T-helper 2 cell treated with Interferon-gamma antibody and Interleukin-4, amounts not matched to agents 5 μg/mL and 100 μg/mL, for 36 hours (primary cell): ENCODE data around the gene TIMP2.
"Not testable (repeated sequence)": the region's sequence is repeated elsewhere in the genome, so short reads cannot be mapped to it uniquely, and the experiment has no call there.

Experiments used
- DNase-seq: peaks from one replicate; pipeline ENCODE4 v3.0.0; 2021; ENCODE audit warnings: low spot score
- H3K27ac Mint-ChIP-seq: one replicate; pipeline ENCODE4 v1.8.0; 2021; ENCODE audit warnings: mild to moderate bottlenecking, mixed read lengths
- H3K27me3 Mint-ChIP-seq: one replicate; pipeline ENCODE4 v1.8.0; 2021; ENCODE audit warnings: low read depth, mixed read lengths
- H3K36me3 Mint-ChIP-seq: one replicate; pipeline ENCODE4 v1.8.0; 2021; ENCODE audit warnings: low read depth, mixed read lengths
- H3K4me1 Mint-ChIP-seq: one replicate; pipeline ENCODE4 v1.8.0; 2021; ENCODE audit warnings: low read depth, mixed read lengths
- H3K4me3 Mint-ChIP-seq: one replicate; pipeline ENCODE4 v1.8.0; 2022; ENCODE audit warnings: mild to moderate bottlenecking, moderate library complexity, mixed read lengths
- H3K9me3 Mint-ChIP-seq: one replicate; pipeline ENCODE4 v1.8.0; 2021; ENCODE audit warnings: mixed read lengths

The TIMP2 gene

GRCh38 chr17:78915872-78916632 is 9.1 kb downstream of the TIMP2 start:
- Mint-ChIP-seq H3K4me3 (no peak overlapping the region), H3K9me3 (no peaks in the 10 kb centered on the region), H3K36me3 (no peaks in the 10 kb centered on the region), H3K27me3 (no peaks in the 10 kb centered on the region), H3K4me1 (no peaks in the 10 kb centered on the region), H3K27ac (no peak overlapping the region)
- no peak for DNase-seq

DNA sequence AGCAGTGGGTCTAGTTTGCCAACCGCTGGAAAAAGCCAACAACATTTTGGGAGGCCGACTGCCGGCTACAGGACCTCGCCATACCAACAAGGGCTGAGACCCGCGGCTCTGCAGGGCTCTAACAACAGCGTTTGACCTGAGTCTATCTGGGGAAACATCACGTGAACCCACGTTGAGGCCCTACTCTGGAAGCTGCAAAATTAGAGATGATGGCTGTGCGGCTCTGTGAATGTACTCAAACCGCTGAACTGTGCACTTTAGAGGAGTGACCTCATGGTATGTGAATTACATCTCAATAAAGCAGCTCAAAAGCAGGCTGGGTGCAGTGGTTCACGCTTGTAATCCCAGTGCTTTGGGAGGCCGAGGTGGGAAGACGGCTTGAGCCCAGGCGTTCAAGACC is 12.1 kb downstream of the TIMP2 start:
- no peak overlapping the region for H3K4me3 Mint-ChIP-seq
- H3K27me3 Mint-ChIP-seq, result peaks cover 5% of the 10 kb centered on the region
- DNase-seq, result no peak
- no peaks in the 10 kb centered on the region for H3K4me1 Mint-ChIP-seq
- H3K36me3 Mint-ChIP-seq, result no peaks in the 10 kb centered on the region
- H3K27ac Mint-ChIP-seq, result no peak overlapping the region
- no peaks in the 10 kb centered on the region for H3K9me3 Mint-ChIP-seq

GRCh38 chr17:78912082-78912481 is 13.1 kb downstream of the TIMP2 start:
- peaks cover 5% of the 10 kb centered on the region for H3K27me3 Mint-ChIP-seq
- H3K27ac Mint-ChIP-seq, result no peak overlapping the region

GRCh38 chr17:78911543-78911942 is 13.6 kb downstream of the TIMP2 start:
- not testable (repeated sequence) for H3K4me3 Mint-ChIP-seq, H3K4me1 Mint-ChIP-seq, H3K27me3 Mint-ChIP-seq, H3K36me3 Mint-ChIP-seq, DNase-seq, H3K27ac Mint-ChIP-seq, H3K9me3 Mint-ChIP-seq

More at GRCh38 chr17:78912082-78912481, 13.1 kb downstream of the TIMP2 start:
- Mint-ChIP-seq H3K4me1 (no peaks in the 10 kb centered on the region), H3K36me3 (no peaks in the 10 kb centered on the region), H3K4me3 (no peak overlapping the region), H3K9me3 (no peaks in the 10 kb centered on the region)
- no peak for DNase-seq

- DNase-seq, result no peak
- Mint-ChIP-seq H3K4me3 (no peak overlapping the region), H3K4me1 (no peaks in the 10 kb centered on the region), H3K27ac (no peak overlapping the region), H3K27me3 (peaks cover 5% of the 10 kb centered on the region), H3K9me3 (no peaks in the 10 kb centered on the region), H3K36me3 (no peaks in the 10 kb centered on the region)
These were observed 14.5 kb downstream of the TIMP2 start for GRCh38 chr17:78910497-78911284.

- Mint-ChIP-seq H3K4me1 (peaks cover 4% of the 10 kb centered on the region), H3K27ac (no peak overlapping the region), H3K4me3 (no peak overlapping the region), H3K9me3 (no peaks in the 10 kb centered on the region), H3K36me3 (no peaks in the 10 kb centered on the region), H3K27me3 (peaks cover 5% of the 10 kb centered on the region)
- DNase-seq, result no peak
These were observed 16.8 kb downstream of the TIMP2 start for GRCh38 chr17:78908426-78908825.

- Mint-ChIP-seq H3K27ac (no peak overlapping the region), H3K27me3 (peaks cover 5% of the 10 kb centered on the region), H3K4me1 (peaks cover 9% of the 10 kb centered on the region), H3K9me3 (no peaks in the 10 kb centered on the region), H3K36me3 (no peaks in the 10 kb centered on the region), H3K4me3 (no peak overlapping the region)
- no peak for DNase-seq
These were observed 19.6 kb downstream of the TIMP2 start for GRCh38 chr17:78905541-78905940.

GRCh38 chr17:78905116-78905515 is 20.1 kb downstream of the TIMP2 start:
- Mint-ChIP-seq H3K4me3 (no peak overlapping the region), H3K27me3 (peaks cover 5% of the 10 kb centered on the region), H3K27ac (no peak overlapping the region), H3K36me3 (no peaks in the 10 kb centered on the region), H3K4me1 (peaks cover 9% of the 10 kb centered on the region), H3K9me3 (no peaks in the 10 kb centered on the region)
- DNase-seq, result no peak

- no peak for DNase-seq
- Mint-ChIP-seq H3K9me3 (no peaks in the 10 kb centered on the region), H3K36me3 (no peaks in the 10 kb centered on the region), H3K27me3 (peaks cover 5% of the 10 kb centered on the region), H3K4me3 (no peak overlapping the region), H3K4me1 (peaks cover 9% of the 10 kb centered on the region), H3K27ac (no peak overlapping the region)
These were observed 20.8 kb downstream of the TIMP2 start for GRCh38 chr17:78904371-78904770.

DNA sequence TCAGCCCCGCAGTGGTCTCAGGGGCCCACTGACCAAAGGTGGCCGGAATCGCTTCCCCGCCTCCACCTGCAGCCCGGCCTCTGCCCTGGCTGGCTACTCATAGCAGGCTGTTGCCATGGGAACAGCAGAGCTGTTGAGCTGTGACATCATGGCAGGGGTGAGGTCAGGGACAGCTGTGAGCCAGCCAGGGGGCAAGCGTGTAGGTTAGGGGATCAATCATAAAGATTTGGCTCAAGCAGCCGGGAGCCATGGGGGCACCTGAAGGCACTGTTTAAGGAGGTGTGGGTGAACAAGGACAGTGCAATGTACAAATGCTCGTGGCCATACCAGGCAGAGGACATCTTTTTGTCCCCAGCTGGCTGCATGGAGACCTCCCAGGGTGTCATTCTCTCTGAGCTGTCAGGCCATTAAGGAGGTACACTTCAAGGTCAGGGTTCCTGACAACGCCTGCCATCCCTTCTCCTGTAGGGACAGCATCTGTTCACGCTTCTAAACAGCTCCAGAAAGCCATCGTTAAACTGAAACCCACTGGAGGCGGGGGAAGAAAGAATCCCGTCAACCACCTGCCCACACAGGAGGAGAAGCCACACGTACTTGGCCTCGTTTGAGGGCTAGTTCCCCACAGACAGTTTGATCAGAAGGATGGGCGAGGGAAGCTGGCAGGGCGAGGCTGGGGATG is 21.9 kb downstream of the TIMP2 start, which contains the start of gene CEP295NL:
CEP295NL (minus strand) TSS at position 101 of the 679 bp plus-strand sequence. CDS start 1,373 bp downstream, outside the sequence.
- Mint-ChIP-seq H3K4me1 (peaks cover 9% of the 10 kb centered on the region), H3K36me3 (no peaks in the 10 kb centered on the region), H3K9me3 (no peaks in the 10 kb centered on the region), H3K27ac (no peak within 1 kb of the TSS), H3K27me3 (no peaks in the 10 kb centered on the region), H3K4me3 (no peak within 1 kb of the TSS)
- DNase-seq, result peak; percentile 41

DNA sequence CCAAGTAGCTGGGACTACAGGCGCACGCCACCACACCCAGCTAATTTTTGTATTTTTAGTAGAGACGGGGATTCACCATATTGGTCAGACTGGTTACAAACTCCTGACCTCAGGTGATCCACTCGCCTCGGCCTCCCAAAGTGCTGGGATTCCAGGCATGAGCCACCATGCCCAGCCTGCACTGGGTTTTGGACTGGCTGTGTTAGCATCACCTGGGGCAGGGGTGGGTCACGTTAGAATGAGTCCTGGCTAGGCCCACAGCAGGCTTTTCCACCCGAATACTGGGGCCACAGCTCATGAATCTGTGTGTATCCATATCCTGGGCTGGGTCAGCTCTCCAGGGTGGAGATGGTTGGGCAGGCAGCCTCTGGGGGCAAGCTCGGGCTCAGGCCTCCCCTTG is 23.0 kb downstream of the TIMP2 start:
- H3K27me3 Mint-ChIP-seq, H3K4me3 Mint-ChIP-seq, DNase-seq, H3K4me1 Mint-ChIP-seq, H3K36me3 Mint-ChIP-seq, H3K9me3 Mint-ChIP-seq, H3K27ac Mint-ChIP-seq: not testable (repeated sequence)

GRCh38 chr17:78901806-78902205 is 23.4 kb downstream of the TIMP2 start:
- Mint-ChIP-seq H3K4me1 (peaks cover 9% of the 10 kb centered on the region), H3K36me3 (no peaks in the 10 kb centered on the region), H3K27me3 (no peaks in the 10 kb centered on the region), H3K9me3 (no peaks in the 10 kb centered on the region), H3K27ac (no peak overlapping the region), H3K4me3 (no peak overlapping the region)
- no peak for DNase-seq

DNA sequence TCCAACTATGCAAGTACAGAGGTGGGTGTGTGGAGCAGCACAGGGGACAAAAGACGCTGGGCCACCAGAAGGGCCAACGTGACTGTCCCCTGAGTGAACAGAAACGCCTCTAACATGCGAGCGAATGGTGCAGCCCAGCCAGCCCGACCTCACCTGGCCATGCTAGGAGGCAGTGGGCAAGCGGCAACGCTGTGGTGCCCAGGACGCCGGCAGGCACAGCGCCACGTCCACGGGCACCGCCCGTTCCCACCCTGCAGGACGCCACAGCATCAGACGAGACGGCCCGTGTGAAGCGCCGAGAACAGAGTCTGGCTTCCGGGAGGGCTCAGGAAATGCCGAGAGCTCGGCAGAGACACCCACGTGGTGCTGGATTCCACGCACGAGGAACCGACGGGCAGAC is 24.4 kb downstream of the TIMP2 start:
- H3K9me3 Mint-ChIP-seq, result no peaks in the 10 kb centered on the region
- no peaks in the 10 kb centered on the region for H3K36me3 Mint-ChIP-seq
- H3K27ac Mint-ChIP-seq, result no peak overlapping the region
- no peaks in the 10 kb centered on the region for H3K27me3 Mint-ChIP-seq
- peaks cover 9% of the 10 kb centered on the region for H3K4me1 Mint-ChIP-seq
- H3K4me3 Mint-ChIP-seq, result no peak overlapping the region
- no peak for DNase-seq
